Endothelial cell of umbilical vein (primary cell): ENCODE measurements around the gene RNASET2.

ENCODE experiments used
- EZH2 ChIP-seq: IDR thresholded peaks from 2 replicates; pipeline ENCODE4 v1.6.1; 2012; ENCODE audit warnings: borderline replicate concordance, low read depth, mild to moderate bottlenecking, moderate library complexity, low read length, inconsistent platforms; ENCODE audit not compliant: severe bottlenecking
- FOS ChIP-seq: IDR thresholded peaks from 2 replicates; pipeline ENCODE4 v1.6.1; 2011; ENCODE audit warnings: mild to moderate bottlenecking, low read length, moderate library complexity, borderline replicate concordance; ENCODE audit not compliant: insufficient read depth
- GATA2 ChIP-seq: IDR thresholded peaks from 2 replicates; pipeline ENCODE4 v1.7.0; 2011; ENCODE audit warnings: low read depth, mild to moderate bottlenecking, moderate library complexity, mixed read lengths, low read length; ENCODE audit not compliant: insufficient read length, insufficient read depth
- MYC ChIP-seq: IDR thresholded peaks from one replicate; pipeline ENCODE4 v1.6.1; 2011; ENCODE audit warnings: mild to moderate bottlenecking, low read depth, low read length
- POLR2A ChIP-seq: IDR thresholded peaks from 2 replicates; pipeline ENCODE4 v1.6.1; 2012; ENCODE audit warnings: low read depth, mild to moderate bottlenecking, control low read depth, low read length
- TF ChIP-seq, protein P1 (sequence below), 2 donors: IDR thresholded peaks; 1 replicate in 1 of 2; 2 replicates in 1 of 2; pipeline ENCODE4 v1.5.1; 2011; ENCODE audit warnings: low read length in 2 of 2, mild to moderate bottlenecking in 2 of 2, moderate library complexity in 2 of 2, control low read depth in 1 of 2, inconsistent platforms in 1 of 2, low read depth in 1 of 2; ENCODE audit not compliant: insufficient read depth in 1 of 2; ENCODE audit errors: extremely low read depth in 1 of 2

DNA sequence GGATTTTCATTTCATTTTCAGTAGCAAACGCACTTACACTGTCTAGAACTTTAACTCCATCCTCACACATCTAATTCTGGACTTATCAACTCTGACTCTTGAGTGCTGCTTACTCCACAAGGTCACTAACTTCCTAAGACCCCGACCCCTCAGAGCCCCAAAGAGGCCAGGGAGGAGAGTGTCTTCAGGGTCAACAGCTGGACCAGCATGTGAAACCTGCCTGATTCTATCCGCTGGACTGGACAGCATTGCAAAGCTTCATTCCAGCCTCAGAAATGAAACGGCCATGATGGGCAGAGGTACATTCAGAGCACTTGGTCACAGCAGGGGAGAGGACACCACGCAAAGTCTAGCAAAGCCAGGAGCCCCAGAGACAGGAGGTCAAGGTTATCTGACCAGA, 9.1 kb downstream of the RNASET2 start:
- TF ChIP-seq, protein P1, sequence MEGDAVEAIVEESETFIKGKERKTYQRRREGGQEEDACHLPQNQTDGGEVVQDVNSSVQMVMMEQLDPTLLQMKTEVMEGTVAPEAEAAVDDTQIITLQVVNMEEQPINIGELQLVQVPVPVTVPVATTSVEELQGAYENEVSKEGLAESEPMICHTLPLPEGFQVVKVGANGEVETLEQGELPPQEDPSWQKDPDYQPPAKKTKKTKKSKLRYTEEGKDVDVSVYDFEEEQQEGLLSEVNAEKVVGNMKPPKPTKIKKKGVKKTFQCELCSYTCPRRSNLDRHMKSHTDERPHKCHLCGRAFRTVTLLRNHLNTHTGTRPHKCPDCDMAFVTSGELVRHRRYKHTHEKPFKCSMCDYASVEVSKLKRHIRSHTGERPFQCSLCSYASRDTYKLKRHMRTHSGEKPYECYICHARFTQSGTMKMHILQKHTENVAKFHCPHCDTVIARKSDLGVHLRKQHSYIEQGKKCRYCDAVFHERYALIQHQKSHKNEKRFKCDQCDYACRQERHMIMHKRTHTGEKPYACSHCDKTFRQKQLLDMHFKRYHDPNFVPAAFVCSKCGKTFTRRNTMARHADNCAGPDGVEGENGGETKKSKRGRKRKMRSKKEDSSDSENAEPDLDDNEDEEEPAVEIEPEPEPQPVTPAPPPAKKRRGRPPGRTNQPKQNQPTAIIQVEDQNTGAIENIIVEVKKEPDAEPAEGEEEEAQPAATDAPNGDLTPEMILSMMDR (IDR thresholded peaks at IDR 0.05; ENCODE audit: extremely low read depth in 1 of 2, insufficient read depth in 1 of 2, low read depth in 1 of 2, low read length in 2 of 2): no peak
- TF ChIP-seq EZH2 (no peak), POLR2A (no peak), GATA2 (no peak), MYC (no peak), FOS (no peak)
